SK-N-SH (cell line): ENCODE data around the gene SAT1. TPM values are rescaled to one million over a fixed set of nuclear protein-coding genes. Genes with fewer than 3 reads are reported as not detected.
A peak's percentile ranks its signal among the peaks of the same experiment; 100 is the strongest.

ENCODE experiments used
- CTCF ChIA-PET: fragments of 300-600, 350-600 bp; formaldehyde crosslinking; extraction: SDS; loops from one replicate; lab custom pipeline; 2021; lab: Yijun Ruan, JAX
- POLR2A ChIA-PET: fragments of 350-600 bp; sonication (Branson Sonifier 250); formaldehyde crosslinking; extraction: SDS; loops from one replicate; lab custom pipeline; 2020; ENCODE audit warnings: antibody characterized with exemption, inconsistent platforms; lab: Yijun Ruan, JAX
- DNase-seq: peaks from one replicate; pipeline ENCODE4 v3.0.0; 2012
- H2AFZ ChIP-seq: fragments of 200-600 bp; sonication (generic); 2 replicates; pipeline ENCODE4 v1.8.1; 2016; ENCODE audit warnings: antibody characterized with exemption, mild to moderate bottlenecking, low read depth
- H3F3A ChIP-seq: fragments of 200-600 bp; sonication (generic); replicated peaks from 2 replicates; pipeline ENCODE3; 2016; ENCODE audit warnings: antibody characterized with exemption, mild to moderate bottlenecking; ENCODE audit not compliant: insufficient read depth
- H3K27ac ChIP-seq, 2 experiments: fragments of 200-500 bp in 1 of 2; fragments of 200-600 bp in 1 of 2; sonication (Bioruptor generic) in 1 of 2; sonication (generic), shearing (Covaris generic) in 1 of 2; 2 replicates each; pipeline versions ENCODE4 v1.5.1 to v1.6.1; 2014 to 2016; ENCODE audit warnings: low read depth in 2 of 2, inconsistent platforms in 1 of 2, low read length in 1 of 2, mild to moderate bottlenecking in 1 of 2, mixed read lengths in 1 of 2
- H3K27me3 ChIP-seq: fragments of 200-600 bp; sonication (generic), shearing (Covaris generic); 2 replicates; pipeline ENCODE4 v1.6.1; 2016; ENCODE audit warnings: mixed run types; ENCODE audit not compliant: insufficient read depth
- H3K36me3 ChIP-seq, 2 experiments: fragments of 200-500 bp in 1 of 2; fragments of 200-600 bp in 1 of 2; sonication (Bioruptor generic) in 1 of 2; sonication (generic) in 1 of 2; replicated peaks in 1 of 2; 2 replicates each; pipeline versions ENCODE3 to v1.5.1; 2014 to 2016; ENCODE audit warnings: low read length in 1 of 2, mild to moderate bottlenecking in 1 of 2; ENCODE audit not compliant: insufficient read depth in 2 of 2, control insufficient read depth in 1 of 2
- H3K4me1 ChIP-seq, 2 experiments: fragments of 200-500 bp in 1 of 2; fragments of 200-600 bp in 1 of 2; sonication (Bioruptor generic) in 1 of 2; sonication (generic), shearing (Covaris generic) in 1 of 2; 2 replicates each; pipeline versions ENCODE4 v1.5.1 to v1.6.1; 2014 to 2016; ENCODE audit warnings: low read depth in 1 of 2, low read length in 1 of 2, mixed run types in 1 of 2; ENCODE audit not compliant: insufficient read depth in 2 of 2, control insufficient read depth in 1 of 2
- H3K4me2 ChIP-seq: fragments of 200-600 bp; sonication (generic), shearing (Covaris generic); 2 replicates; pipeline ENCODE4 v1.6.1; 2017; ENCODE audit warnings: mixed run types
- H3K4me3 ChIP-seq, 2 experiments: fragments of 200-500 bp in 1 of 2; fragments of 200-600 bp in 1 of 2; sonication (Bioruptor generic) in 1 of 2; sonication (generic), shearing (Covaris generic) in 1 of 2; 2 replicates each; pipeline versions ENCODE4 v1.5.1 to v1.8.1; 2014 to 2016; ENCODE audit warnings: low read depth in 2 of 2, inconsistent platforms in 1 of 2, low read length in 1 of 2, mild to moderate bottlenecking in 1 of 2, mixed read lengths in 1 of 2, moderate library complexity in 1 of 2
- H3K79me2 ChIP-seq: fragments of 200-600 bp; sonication (generic); 2 replicates; pipeline ENCODE4 v1.8.1; 2017; ENCODE audit warnings: mild to moderate bottlenecking; ENCODE audit not compliant: insufficient read depth
- H3K9ac ChIP-seq: fragments of 200-600 bp; sonication (generic); 2 replicates; pipeline ENCODE4 v1.6.1; 2017; ENCODE audit warnings: mixed run types
- H3K9me2 ChIP-seq: fragments of 200-600 bp; sonication (generic); 2 replicates; pipeline ENCODE4 v1.6.1; 2017; ENCODE audit warnings: mixed run types
- H3K9me3 ChIP-seq: fragments of 200-600 bp; sonication (generic); 2 replicates; pipeline ENCODE4 v1.6.1; 2017; ENCODE audit warnings: mixed run types, mild to moderate bottlenecking, moderate library complexity
- H4K20me1 ChIP-seq: fragments of 200-600 bp; sonication (generic); 2 replicates; pipeline ENCODE4 v1.6.1; 2017; ENCODE audit warnings: mild to moderate bottlenecking, mixed run types; ENCODE audit not compliant: insufficient read depth
- CHD2 ChIP-seq: fragments of 150-350 bp; IDR thresholded peaks from 2 replicates; pipeline ENCODE4 v1.6.1; 2018; ENCODE audit warnings: low read length; ENCODE audit not compliant: partially characterized antibody
- CTCF ChIP-seq: fragments of 200-600 bp; sonication (generic); IDR thresholded peaks from 2 replicates; pipeline ENCODE4 v1.6.1; 2017; ENCODE audit warnings: antibody characterized with exemption, mild to moderate bottlenecking, moderate library complexity
- ELF1 ChIP-seq: IDR thresholded peaks from 2 replicates; pipeline ENCODE4 v1.4.0; 2012
- EP300 ChIP-seq, 2 experiments: IDR thresholded peaks; 2 replicates each; pipeline versions ENCODE4 v1.4.0 to v1.6.1; 2012; ENCODE audit warnings: borderline replicate concordance in 1 of 2, low read depth in 1 of 2, low read length in 1 of 2
- FOSL2 ChIP-seq: IDR thresholded peaks from 2 replicates; pipeline ENCODE4 v1.4.0; 2012; ENCODE audit warnings: low read depth, mild to moderate bottlenecking, moderate library complexity, borderline replicate concordance
- GABPA ChIP-seq: IDR thresholded peaks from 2 replicates; pipeline ENCODE4 v1.4.0; 2012; ENCODE audit warnings: low read depth, mild to moderate bottlenecking
- IRF3 ChIP-seq: fragments of 150-350 bp; IDR thresholded peaks from 2 replicates; pipeline ENCODE4 v1.6.1; 2016; ENCODE audit warnings: mild to moderate bottlenecking, low read depth, low read length
- MAX ChIP-seq: IDR thresholded peaks from 2 replicates; pipeline ENCODE4 v1.4.0; 2012; ENCODE audit warnings: low read depth
- MEF2A ChIP-seq: IDR thresholded peaks from 2 replicates; pipeline ENCODE4 v1.4.0; 2012; ENCODE audit warnings: low read depth, borderline replicate concordance
- MXI1 ChIP-seq: IDR thresholded peaks from 2 replicates; pipeline ENCODE4 v1.6.1; 2012; ENCODE audit warnings: mild to moderate bottlenecking, low read depth, low read length, improper control_type of control experiment
- NFIC ChIP-seq: IDR thresholded peaks from 2 replicates; pipeline ENCODE4 v1.4.0; 2012; ENCODE audit warnings: borderline replicate concordance
- NRF1 ChIP-seq: IDR thresholded peaks from 2 replicates; pipeline ENCODE4 v1.6.1; 2012; ENCODE audit warnings: low read depth, mild to moderate bottlenecking, low read length
- POLR2AphosphoS5 ChIP-seq: IDR thresholded peaks from 2 replicates; pipeline ENCODE4 v1.6.1; 2012; ENCODE audit warnings: low read depth, low read length
- RAD21 ChIP-seq: IDR thresholded peaks from 2 replicates; pipeline ENCODE4 v1.6.1; 2012; ENCODE audit warnings: mild to moderate bottlenecking, low read length
- RCOR1 ChIP-seq: fragments of 150-350 bp; IDR thresholded peaks from 2 replicates; pipeline ENCODE4 v1.6.1; 2017; ENCODE audit warnings: antibody characterized with exemption, low read length
- RFX5 ChIP-seq: IDR thresholded peaks from 2 replicates; pipeline ENCODE4 v1.6.1; 2012; ENCODE audit warnings: mild to moderate bottlenecking, improper control_type of control experiment, low read length
- SIN3A ChIP-seq: IDR thresholded peaks from 2 replicates; pipeline ENCODE4 v1.6.1; 2012; ENCODE audit warnings: low read depth, mild to moderate bottlenecking, low read length, moderate library complexity, borderline replicate concordance
- SMC3 ChIP-seq: IDR thresholded peaks from 2 replicates; pipeline ENCODE4 v1.6.1; 2012; ENCODE audit warnings: low read depth, low read length, improper control_type of control experiment
- TCF12 ChIP-seq: IDR thresholded peaks from 2 replicates; pipeline ENCODE4 v1.4.0; 2012
- TEAD4 ChIP-seq: IDR thresholded peaks from 2 replicates; pipeline ENCODE4 v1.4.0; 2012; ENCODE audit warnings: mild to moderate bottlenecking, borderline replicate concordance; ENCODE audit not compliant: insufficient read depth
- USF1 ChIP-seq: IDR thresholded peaks from 2 replicates; pipeline ENCODE4 v1.4.0; 2012; ENCODE audit warnings: low read depth, borderline replicate concordance
- USF2 ChIP-seq: fragments of 150-350 bp; IDR thresholded peaks from 2 replicates; pipeline ENCODE4 v1.6.1; 2017; ENCODE audit warnings: antibody characterized with exemption, low read length, low read depth, borderline replicate concordance
- ZBTB33 ChIP-seq: IDR thresholded peaks from 2 replicates; pipeline ENCODE4 v1.4.0; 2012; ENCODE audit warnings: low read depth, borderline replicate concordance
- WGBS: methylation state at CpG from one replicate; pipeline ENCODE4 v1.1.6; 2017; ENCODE audit warnings: low lambda C conversion rate; 5-methylcytosine and 5-hydroxymethylcytosine counted together
- polyA plus RNA-seq, 3 experiments: library from polyadenylated mRNA; depleted of rRNA; stranded (reverse); fragments of >200 nt; gene quantifications; 2 replicates each; pipeline ENCODE4 v1.2.3, GENCODE V29; 2012

SAT1 gene
- polyA plus RNA-seq (2012; rRNA removed): 131 and 176 TPM in 2 replicates
- 39.4 and 59.2 TPM in 2 replicates for polyA plus RNA-seq (2012; cell fraction: cytosol; rRNA removed)
- 604 and 999 TPM in 2 replicates for polyA plus RNA-seq (2012; cell fraction: nucleus; rRNA removed)

- H4K20me1 ChIP-seq: 0 out of 2 replicates have a peak, but pooled peaks cover 5% of the 10 kb centered on the region
- H3K4me3 ChIP-seq: peak within 1 kb of the TSS; percentile 57 to 72
- no peaks in the 10 kb centered on the region; a peak in 2 of 4 replicates for H3K4me1 ChIP-seq
- WGBS: 19% methylated on average over 36 of the region's 58 CpGs
- ChIA-PET CTCF (interaction anchor here (0.6 to 5.9 kb wide), 20 partner anchors 10 to 297 kb away, joined by 3 to 63 read pairs (median 4); partner anchors contain the start of gene ACOT9), POLR2A (interaction anchor here (0.6 to 1.5 kb wide), 5 partner anchors 118 to 271 kb away, joined by 3 to 9 read pairs (median 4); partner anchors contain the start of genes APOO, CXorf58 and EIF2S3)
- peak within 1 kb of the TSS in 1 of 2 experiments; percentile 87; a peak in 2 of 4 replicates for H3K27ac ChIP-seq
- H3K36me3 ChIP-seq: peaks cover 0 to 10% of the 10 kb centered on the region in 2 experiments
- peaks cover 25% of the 10 kb centered on the region for H3F3A ChIP-seq
- peaks cover 11% of the 10 kb centered on the region for H3K79me2 ChIP-seq
- no peaks in the 10 kb centered on the region for H3K9me3 ChIP-seq
- no peaks in the 10 kb centered on the region for H3K9me2 ChIP-seq
- peak within 1 kb of the TSS; percentile 63 for H2AFZ ChIP-seq
- H3K27me3 ChIP-seq: no peaks in the 10 kb centered on the region; the same call in 1 of the 2 replicates
- H3K4me2 ChIP-seq: peak within 1 kb of the TSS; percentile 60
- peak within 1 kb of the TSS; percentile 89 for H3K9ac ChIP-seq
- peak; percentile 91 for DNase-seq
- peak; percentile 79 for TF ChIP-seq CTCF
- TF ChIP-seq USF1: no peak
- no peak for TF ChIP-seq TEAD4
- peak; percentile 30 for TF ChIP-seq NRF1
- TF ChIP-seq NFIC: no peak
- peak; percentile 67 for TF ChIP-seq RAD21
- no peak for TF ChIP-seq RCOR1
- peak; percentile 99 for TF ChIP-seq POLR2AphosphoS5
- TF ChIP-seq RFX5: peak; percentile 69; the same call in 1 of the 2 replicates
- no peak for TF ChIP-seq CHD2
- TF ChIP-seq FOSL2: no peak
- peak; percentile 46; the same call in 1 of the 2 replicates for TF ChIP-seq MXI1
- TF ChIP-seq EP300 (IDR thresholded peaks at IDR 0.05; ENCODE audit: borderline replicate concordance in 1 of 2, low read depth in 1 of 2, low read length in 1 of 2): no peak
- peak; percentile 61; the same call in 1 of the 2 replicates for TF ChIP-seq SIN3A
- no peak for TF ChIP-seq USF2
- no peak for TF ChIP-seq MEF2A
- no peak for TF ChIP-seq MAX
- peak; percentile 74 for TF ChIP-seq SMC3
- no peak for TF ChIP-seq ZBTB33
- no peak for TF ChIP-seq IRF3
- TF ChIP-seq GABPA: peak; percentile 58
- no peak for TF ChIP-seq TCF12
- TF ChIP-seq ELF1: 0 out of 2 replicates have a peak, but pooled peaks have one; percentile 39
Observed at GRCh38 chrX:23782863-23783588, at the start of gene SAT1. Gene SAT1 (plus strand): TSS chrX:23783173. CDS start chrX:23783352, 179 bp downstream.
